Measurements from ENCODE around the gene CRYBG1. TPM values are rescaled to one million over a fixed set of nuclear protein-coding genes. Genes with fewer than 3 reads are reported as not detected.

CRYBG1 gene
- total RNA-seq, 4 donors from 2014 or later: 7.9 to 14.4 (median 11.1) TPM

- no peak overlapping the region for H3K27ac ChIP-seq
- no peaks in the 10 kb centered on the region for H3K4me1 ChIP-seq
- H3K36me3 ChIP-seq: no peaks in the 10 kb centered on the region
- DNase-seq: no peak
- 89 to 94% methylated on average over 2 of the region's 2 CpGs for WGBS, 2 donors
- no peaks in the 10 kb centered on the region for H3K27me3 ChIP-seq
- no peaks in the 10 kb centered on the region for H3K9me3 ChIP-seq
- no peak for TF ChIP-seq POLR2A (IDR thresholded peaks at IDR 0.05)
- TF ChIP-seq, protein P1, sequence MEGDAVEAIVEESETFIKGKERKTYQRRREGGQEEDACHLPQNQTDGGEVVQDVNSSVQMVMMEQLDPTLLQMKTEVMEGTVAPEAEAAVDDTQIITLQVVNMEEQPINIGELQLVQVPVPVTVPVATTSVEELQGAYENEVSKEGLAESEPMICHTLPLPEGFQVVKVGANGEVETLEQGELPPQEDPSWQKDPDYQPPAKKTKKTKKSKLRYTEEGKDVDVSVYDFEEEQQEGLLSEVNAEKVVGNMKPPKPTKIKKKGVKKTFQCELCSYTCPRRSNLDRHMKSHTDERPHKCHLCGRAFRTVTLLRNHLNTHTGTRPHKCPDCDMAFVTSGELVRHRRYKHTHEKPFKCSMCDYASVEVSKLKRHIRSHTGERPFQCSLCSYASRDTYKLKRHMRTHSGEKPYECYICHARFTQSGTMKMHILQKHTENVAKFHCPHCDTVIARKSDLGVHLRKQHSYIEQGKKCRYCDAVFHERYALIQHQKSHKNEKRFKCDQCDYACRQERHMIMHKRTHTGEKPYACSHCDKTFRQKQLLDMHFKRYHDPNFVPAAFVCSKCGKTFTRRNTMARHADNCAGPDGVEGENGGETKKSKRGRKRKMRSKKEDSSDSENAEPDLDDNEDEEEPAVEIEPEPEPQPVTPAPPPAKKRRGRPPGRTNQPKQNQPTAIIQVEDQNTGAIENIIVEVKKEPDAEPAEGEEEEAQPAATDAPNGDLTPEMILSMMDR (IDR thresholded peaks at IDR 0.05): no peak
- H3K4me3 ChIP-seq (replicated peaks in 1 of 3): no peak overlapping the region
- intact Hi-C loops (cut with DNase I): no loop called here
Observed at GRCh38 chr6:106462923-106463557, 102.5 kb downstream of the CRYBG1 start.

DNA sequence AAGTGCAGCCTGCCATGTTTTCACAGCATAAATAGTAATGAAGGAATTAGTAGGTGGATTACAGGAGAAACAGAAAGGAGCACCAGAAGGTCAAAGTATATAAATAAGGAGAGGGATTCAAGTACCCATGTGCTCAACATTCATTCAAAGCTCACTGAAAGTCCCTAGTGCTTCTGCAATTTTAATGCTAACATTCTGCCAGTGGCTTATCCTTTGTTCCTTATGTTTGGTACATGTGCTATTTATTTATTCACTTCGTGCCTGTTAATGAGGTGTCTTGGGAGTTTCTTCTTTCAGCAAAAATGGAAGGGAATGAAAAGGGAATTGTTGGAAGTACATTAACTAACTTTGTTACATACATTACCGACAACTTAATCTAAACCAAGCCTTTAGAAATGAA, 105.7 kb downstream of the CRYBG1 start:
- DNase-seq: no peak
- 79 to 83% methylated on average over 2 of the region's 2 CpGs for WGBS, 2 donors
- no peak overlapping the region for H3K27ac ChIP-seq
- no peaks in the 10 kb centered on the region for H3K27me3 ChIP-seq
- no peak overlapping the region for H3K4me3 ChIP-seq (replicated peaks in 1 of 3)
- intact Hi-C loops (cut with DNase I): no loop called here
- no peaks in the 10 kb centered on the region for H3K36me3 ChIP-seq
- H3K4me1 ChIP-seq: no peaks in the 10 kb centered on the region
- TF ChIP-seq, protein P1 (IDR thresholded peaks at IDR 0.05): no peak
- TF ChIP-seq POLR2A (IDR thresholded peaks at IDR 0.05): no peak
- no peaks in the 10 kb centered on the region for H3K9me3 ChIP-seq

DNA sequence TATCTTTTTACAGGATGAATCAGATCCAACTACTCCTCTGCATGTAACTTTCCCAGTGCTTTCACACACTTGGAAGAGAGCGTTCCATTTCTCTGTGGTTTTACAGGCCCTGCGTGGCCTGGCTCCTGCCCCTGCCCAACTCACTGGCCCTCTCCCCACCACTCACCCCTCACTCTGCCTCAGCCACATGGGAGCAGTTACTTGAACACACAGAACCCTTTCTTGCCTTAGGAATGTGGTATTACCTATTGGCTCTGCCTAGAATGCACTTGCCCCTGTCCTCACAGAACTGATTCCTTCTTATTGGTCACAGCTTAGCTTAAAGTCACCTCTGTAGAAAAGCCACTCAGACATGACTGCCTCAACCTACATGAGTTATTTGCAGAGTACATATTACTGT, 108.4 kb downstream of the CRYBG1 start:
- 83 to 85% methylated on average over 2 of the region's 2 CpGs for WGBS, 2 donors
- H3K27me3 ChIP-seq: no peaks in the 10 kb centered on the region

GRCh38 chr6:106469882-106470281, 109.4 kb downstream of the CRYBG1 start:
- DNase-seq: no peak
- H3K9me3 ChIP-seq: no peaks in the 10 kb centered on the region
- intact Hi-C loops (cut with DNase I): no loop called here
- no peak overlapping the region for H3K4me3 ChIP-seq (replicated peaks in 1 of 3)
- WGBS, 2 donors: 82 to 86% methylated on average over 4 of the region's 4 CpGs
- H3K27ac ChIP-seq: no peak overlapping the region
- no peaks in the 10 kb centered on the region for H3K36me3 ChIP-seq
- no peaks in the 10 kb centered on the region for H3K27me3 ChIP-seq
- TF ChIP-seq POLR2A (IDR thresholded peaks at IDR 0.05): no peak
- TF ChIP-seq, protein P1 (IDR thresholded peaks at IDR 0.05): no peak
- H3K4me1 ChIP-seq: no peaks in the 10 kb centered on the region

More for the DNA sequence above, 108.4 kb downstream of the CRYBG1 start:
- H3K4me1 ChIP-seq: no peaks in the 10 kb centered on the region
- TF ChIP-seq POLR2A (IDR thresholded peaks at IDR 0.05): no peak
- TF ChIP-seq, protein P1 (IDR thresholded peaks at IDR 0.05): no peak
- DNase-seq: no peak
- H3K36me3 ChIP-seq: no peaks in the 10 kb centered on the region
- no peak overlapping the region for H3K4me3 ChIP-seq (replicated peaks in 1 of 3)
- intact Hi-C loops (cut with DNase I): no loop called here
- no peaks in the 10 kb centered on the region for H3K9me3 ChIP-seq
- no peak overlapping the region for H3K27ac ChIP-seq

DNA sequence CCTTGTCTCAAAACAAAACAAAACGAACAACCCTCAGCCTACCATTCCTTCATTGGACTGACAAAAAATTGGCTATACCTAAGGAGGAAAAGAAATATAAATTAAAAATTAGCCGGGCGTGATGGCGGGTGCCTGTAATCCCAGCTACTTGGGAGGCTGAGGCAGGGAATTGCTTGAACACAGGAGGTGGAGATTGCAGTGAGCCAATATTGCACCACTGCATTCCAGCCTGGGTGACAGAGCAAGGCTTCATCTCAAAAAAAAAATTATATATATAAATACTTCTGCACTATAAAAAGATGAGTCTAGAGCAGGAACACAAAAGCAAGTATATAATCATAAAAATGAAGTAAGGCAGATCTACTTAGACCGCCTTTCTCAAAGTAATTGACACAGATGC, 109.8 kb downstream of the CRYBG1 start:
- H3K27ac ChIP-seq: no peak overlapping the region
- H3K4me3 ChIP-seq (replicated peaks in 1 of 3): no peak overlapping the region
- H3K36me3 ChIP-seq: no peaks in the 10 kb centered on the region
- DNase-seq: no peak
- 87 to 93% methylated on average over 5 of the region's 5 CpGs for WGBS, 2 donors
- no peaks in the 10 kb centered on the region for H3K9me3 ChIP-seq
- H3K4me1 ChIP-seq: no peaks in the 10 kb centered on the region
- no peaks in the 10 kb centered on the region for H3K27me3 ChIP-seq
- TF ChIP-seq, protein P1 (IDR thresholded peaks at IDR 0.05): no peak
- TF ChIP-seq POLR2A (IDR thresholded peaks at IDR 0.05): no peak
- intact Hi-C loops (cut with DNase I): no loop called here
